Keratinocyte (primary cell): ENCODE data around the gene SCARB1.

ENCODE experiments used
- CTCF ChIP-seq, 3 experiments: IDR thresholded peaks in 1 of 3; conservative IDR thresholded peaks in 1 of 3; optimal IDR thresholded peaks in 1 of 3; 2 replicates in 2 of 3; 3 replicates in 1 of 3; pipeline versions ENCODE3 to v1.5.1; 2011; ENCODE audit warnings: low read length in 3 of 3, mild to moderate bottlenecking in 3 of 3, moderate library complexity in 2 of 3, control low read depth in 1 of 3, inconsistent platforms in 1 of 3; ENCODE audit not compliant: insufficient read depth in 2 of 3; ENCODE audit errors: extremely low read depth in 1 of 3
- EZH2 ChIP-seq: IDR thresholded peaks from one replicate; pipeline ENCODE4 v1.6.1; 2012; ENCODE audit warnings: inconsistent platforms, mild to moderate bottlenecking, low read length, moderate library complexity

GRCh38 chr12:124855275-124855957 is 8.2 kb downstream of the SCARB1 start:
- TF ChIP-seq CTCF (optimal IDR thresholded peaks at IDR 0.05 in 1 of 3, IDR thresholded peaks at IDR 0.05 in 1 of 3, conservative IDR thresholded peaks at IDR 0.05 in 1 of 3; ENCODE audit: extremely low read depth in 1 of 3, insufficient read depth in 2 of 3, low read length in 3 of 3): no peak
- TF ChIP-seq EZH2: no peak
